A172 (cell line): ENCODE results near the gene TP73. TPM values are rescaled to one million over a fixed set of nuclear protein-coding genes. Genes with fewer than 3 reads are reported as not detected.

ENCODE experiments used
- DNase-seq: peaks from one replicate; pipeline ENCODE4 v3.0.0-alpha.2; 2015; ENCODE audit warnings: low spot score
- total RNA-seq: library from RNA; depleted of rRNA; stranded (reverse); fragments of >200 nt; shearing (Covaris generic); gene quantifications from 2 replicates; pipeline ENCODE4 v1.2.3, GENCODE V29; 2014; rRNA removed

The TP73 gene
- total RNA-seq, 1 experiment from 2014 or later, result 4.7 TPM

DNA sequence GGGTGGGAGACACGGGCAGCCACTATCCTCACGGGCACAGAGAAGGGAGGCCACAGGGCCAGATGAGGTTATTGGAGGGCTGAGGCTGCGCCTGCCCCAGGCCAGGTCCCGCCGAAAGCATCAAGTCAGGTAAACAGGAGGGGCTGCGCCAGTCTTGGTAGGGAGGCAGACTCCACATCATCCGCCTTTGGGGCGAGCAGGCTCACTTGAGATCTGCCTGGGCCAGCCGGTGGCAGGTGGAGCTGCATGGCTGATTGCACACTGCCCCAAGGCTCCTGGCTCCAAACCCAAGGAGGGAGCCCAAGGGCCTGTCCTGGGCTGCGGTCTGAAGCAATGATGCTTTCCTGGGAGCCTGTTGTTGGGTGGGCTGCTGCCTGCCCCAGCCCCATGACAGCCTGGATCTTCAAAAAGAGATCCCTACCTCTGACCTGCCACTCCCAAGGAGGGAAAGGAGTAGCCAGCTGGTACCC is 124.8 kb downstream of the TP73 start:
- DNase-seq, result no peak

DNA sequence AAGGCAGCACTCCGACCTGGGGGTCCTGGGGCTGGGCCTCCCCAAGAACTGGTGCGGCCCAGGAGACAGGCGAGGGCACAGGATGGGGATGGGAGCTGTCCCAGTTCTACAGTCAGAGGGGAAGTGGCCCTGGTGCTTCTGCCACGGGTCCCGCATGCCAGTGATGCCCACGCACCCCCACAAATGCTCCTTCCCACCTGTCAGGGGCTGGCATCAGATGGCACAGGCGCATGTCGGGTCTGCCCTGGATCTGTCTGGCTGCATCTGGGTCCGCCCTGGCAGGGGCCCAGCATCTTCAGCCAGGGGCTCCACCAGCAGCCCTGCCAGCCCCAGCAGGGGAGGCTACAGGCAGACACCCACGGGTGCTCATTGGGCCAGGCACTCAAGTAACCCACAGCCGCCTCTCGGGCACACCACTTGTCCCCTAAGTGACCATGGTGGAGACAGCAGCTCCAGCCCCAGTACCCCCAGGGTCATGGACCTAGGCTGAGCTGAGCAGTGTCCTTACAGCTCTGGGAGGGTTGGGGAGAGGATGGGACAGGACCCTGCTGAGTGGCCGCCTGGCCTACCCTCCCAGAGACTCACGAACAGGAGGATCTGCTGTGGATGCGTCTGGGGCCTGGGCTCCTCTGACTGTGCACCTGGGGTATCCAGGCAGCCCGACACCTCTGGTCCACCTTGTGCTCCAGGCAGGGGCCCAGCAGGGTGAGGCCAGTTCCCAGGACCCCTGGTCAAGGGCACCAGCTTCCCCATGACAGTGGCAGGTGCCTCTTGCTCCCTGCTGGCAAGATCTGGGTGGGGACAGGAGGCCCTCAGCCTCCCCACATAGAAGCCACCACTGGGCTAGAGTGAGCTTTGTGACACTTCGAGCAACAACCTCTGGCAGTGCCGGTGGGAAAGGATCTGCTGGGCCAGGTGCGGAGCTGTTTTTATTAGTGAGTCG is 125.6 kb downstream of the TP73 start:
- DNase-seq, result no peak

DNA sequence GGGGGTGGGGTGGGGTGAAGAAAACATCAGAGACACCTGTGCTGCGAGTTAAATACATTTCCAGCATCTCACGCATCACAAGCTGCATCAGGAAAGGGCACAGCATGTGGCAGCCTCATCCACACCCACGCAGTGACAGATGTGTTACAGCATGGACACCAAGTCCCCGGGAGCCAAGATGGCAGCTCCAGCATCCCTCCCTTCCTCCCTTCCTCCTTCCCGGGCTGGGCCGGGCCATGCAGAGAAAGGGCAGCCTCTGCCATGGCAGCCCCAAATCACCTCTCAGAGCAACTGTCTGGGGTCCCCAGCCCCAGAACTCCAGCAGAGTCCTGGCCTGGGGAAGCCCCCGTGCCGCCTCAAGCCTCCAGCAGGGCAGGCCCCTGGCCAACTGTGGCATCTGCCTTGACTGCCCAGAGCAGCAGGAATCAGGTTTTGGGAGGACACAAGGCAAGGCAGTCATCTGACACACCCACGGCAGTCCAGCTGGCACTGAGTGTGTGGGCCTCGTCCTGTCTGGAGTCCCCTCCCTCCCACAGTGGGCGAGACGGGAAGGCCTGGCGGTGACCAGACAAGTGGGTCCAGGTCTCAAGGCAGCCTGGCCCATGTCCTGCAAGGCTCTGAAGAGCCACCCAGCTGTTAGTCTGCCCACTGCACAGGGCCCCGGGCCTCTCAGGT is 126.4 kb downstream of the TP73 start:
- no peak for DNase-seq

DNA sequence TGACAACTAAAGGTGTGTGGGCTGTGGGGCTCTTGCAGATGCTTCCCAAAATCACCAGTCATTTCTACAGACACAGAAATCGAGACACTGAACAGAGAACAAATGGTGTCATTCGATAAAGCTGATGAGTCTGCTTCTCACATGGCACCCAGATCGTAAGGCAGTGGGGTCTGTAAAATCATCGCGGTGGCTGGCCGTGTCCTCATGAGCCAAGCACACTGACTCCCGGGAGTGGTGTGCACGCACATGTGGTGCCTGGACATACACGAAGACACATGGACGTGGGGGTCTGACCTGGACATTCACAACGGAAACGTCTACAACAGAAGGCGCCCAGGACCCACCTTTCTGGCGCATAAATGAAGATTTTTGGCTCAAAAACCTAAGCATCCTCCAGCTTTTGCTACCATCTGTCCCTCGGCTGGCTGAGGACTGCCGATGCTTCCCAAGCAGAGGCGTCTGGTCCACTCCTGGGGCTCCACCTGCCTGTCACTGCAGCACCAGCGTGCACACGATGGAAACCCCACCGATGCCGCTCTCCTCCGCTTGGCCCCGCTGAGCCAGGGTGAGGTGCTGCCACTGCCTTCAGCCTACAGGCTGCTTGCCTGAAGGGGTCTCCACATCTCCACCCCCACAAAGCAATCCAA is 127.1 kb downstream of the TP73 start:
- no peak for DNase-seq

DNA sequence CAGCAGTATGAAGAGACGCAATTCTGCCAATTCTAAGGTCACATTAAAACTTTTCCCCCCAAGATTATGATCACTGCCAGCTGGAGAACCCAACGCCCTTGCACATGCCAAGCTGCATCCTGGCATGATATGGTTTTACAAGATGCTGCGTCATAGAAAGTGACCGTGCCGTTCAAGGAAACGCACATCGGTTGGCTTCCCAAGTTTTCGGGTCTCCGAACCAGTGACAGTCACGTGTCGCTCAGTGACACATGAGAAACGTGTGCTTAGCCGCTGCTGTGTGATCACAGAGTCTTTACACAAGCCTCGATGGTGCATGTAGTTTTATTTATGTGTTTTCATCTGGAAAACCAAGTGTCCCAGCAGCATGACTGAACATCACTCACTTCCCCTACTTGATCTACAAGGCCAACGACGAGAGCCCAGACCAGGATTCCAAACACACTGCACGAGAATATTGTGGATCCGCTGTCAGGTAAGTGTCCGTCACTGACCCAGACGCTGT is 127.6 kb downstream of the TP73 start:
- DNase-seq, result no peak

DNA sequence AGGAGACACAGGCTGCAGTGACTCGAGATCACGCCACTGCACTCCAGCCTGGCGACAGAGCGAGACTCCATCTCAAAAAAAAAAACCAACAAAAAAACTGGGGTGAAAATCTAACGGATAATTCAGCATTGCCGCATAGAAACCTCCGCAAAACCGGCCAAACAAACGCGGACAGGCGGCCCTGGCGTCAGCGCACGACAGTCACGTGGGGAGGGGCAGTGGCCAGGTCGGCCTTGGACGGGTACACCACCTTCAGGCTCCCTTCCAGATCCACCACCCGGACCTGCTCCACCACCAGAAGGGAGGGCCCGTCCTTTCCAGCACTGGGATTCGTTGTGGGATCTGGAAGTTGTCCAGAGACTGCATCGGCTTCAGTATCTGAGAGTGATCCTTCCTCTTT is 128.6 kb downstream of the TP73 start:
- no peak for DNase-seq

DNA sequence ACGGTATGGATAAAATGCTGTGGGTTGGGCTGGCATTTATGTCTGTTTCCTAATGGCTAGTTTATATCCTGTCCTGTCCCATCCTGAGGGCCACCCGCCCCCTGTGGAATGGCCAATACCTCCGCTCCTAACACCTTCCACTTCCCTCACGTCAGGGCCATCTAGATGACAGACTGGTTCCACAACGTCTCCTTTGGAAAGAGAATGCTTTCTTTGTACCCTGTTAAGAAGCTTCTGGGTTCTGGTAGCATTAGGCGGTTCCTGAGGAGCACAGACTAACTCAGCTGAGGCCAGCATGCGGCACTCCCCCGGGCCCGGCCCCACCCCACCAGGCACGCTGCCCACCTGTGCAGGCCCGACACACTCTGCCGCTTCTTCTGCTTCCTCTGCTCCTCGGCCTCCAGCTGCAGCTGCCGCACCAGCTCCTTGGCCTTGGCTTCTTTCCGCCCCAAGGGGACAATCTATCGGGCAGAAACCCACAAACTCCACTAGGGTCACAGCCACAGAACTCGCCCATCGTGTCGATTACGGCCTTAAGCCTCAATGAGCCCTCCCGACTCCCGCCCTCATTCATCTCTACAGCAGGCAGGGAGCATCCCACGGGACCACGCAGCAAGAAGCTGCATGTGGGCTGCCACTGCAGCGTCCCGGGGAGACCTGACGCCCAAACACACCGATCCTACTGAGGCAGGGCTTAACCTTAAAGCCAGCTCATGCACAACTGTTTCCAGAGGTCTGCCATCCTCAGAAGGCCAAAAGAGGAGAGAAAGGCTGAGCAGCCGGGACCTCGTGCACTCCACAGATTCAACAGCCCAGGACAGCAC is 131.5 kb downstream of the TP73 start:
- DNase-seq, result no peak

DNA sequence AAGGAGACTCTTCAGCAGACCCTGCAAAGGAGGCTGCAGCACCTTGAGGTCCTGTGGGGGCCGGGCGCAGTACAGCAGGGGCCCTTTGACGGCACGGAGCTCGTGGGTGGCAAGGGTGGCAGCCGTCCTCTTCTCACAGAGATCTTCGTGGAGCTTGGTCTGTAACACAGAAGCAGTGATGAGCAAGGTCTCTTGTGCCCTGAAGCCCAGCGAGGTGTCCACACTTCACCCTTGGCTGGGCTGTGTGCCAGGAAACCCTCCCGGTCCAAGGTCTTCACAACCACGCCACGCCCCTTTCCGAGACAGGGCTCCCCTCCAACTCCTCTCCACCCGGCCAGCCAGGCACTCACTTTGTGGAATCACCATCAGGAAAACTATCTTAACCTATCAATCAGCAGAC is 132.7 kb downstream of the TP73 start:
- DNase-seq, result no peak

DNA sequence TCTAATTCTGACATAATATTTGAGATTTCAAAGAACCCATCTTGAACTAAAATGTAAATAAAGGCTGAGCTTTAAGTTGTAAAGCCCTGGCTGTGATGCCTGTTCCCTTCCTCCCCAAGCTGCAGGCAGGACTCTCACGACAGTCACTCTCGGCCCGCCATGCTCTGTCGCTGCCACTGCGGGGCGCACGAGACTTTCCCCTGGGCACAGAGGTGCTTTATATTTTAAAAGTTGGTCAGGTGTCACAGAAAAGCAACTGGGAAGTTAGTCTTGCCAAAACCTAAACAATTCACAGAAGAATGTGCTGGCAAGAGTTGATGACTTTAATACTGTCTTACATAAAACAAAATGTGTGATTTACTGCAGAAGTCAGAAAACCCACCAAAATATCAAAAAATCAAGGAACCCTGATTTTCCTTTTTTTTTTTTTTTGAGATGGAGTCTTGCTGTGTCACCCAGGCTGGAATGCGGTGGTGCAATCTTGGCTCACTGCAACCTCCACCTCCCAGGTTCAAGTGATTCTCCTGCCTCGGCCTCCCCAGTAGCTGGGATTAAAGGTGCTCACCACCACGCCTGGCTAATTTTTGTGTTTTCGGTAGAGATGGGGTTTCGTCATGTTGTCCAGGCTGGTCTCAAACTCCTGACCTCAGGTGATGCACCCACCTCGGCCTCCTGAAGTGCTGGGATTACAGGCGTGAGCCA is 133.3 kb downstream of the TP73 start:
- DNase-seq, result no peak

Other genes starting within 250 kb of the TP73 start
- gene ARHGEF16, start 197.9 kb upstream of the TP73 start, total RNA-seq, result 1.8 and 3.6 TPM in 2 replicates
- 21.7 and 22.4 TPM in 2 replicates for gene MEGF6, start 41.0 kb upstream of the TP73 start, total RNA-seq
- gene TPRG1L, start 27.5 kb upstream of the TP73 start, total RNA-seq, result 6.7 and 9.4 TPM in 2 replicates
- gene WRAP73, start 2.4 kb upstream of the TP73 start, total RNA-seq, result 13.5 and 22.2 TPM in 2 replicates
- gene CCDC27, start 99.9 kb downstream of the TP73 start, total RNA-seq, result not detected in 2 replicates
- not detected in 2 replicates for gene SMIM1, start 120.2 kb downstream of the TP73 start, total RNA-seq
- 26.4 and 29.8 TPM in 2 replicates for gene LRRC47, start 144.0 kb downstream of the TP73 start, total RNA-seq
- 9.0 and 20.7 TPM in 2 replicates for gene CEP104, start 204.7 kb downstream of the TP73 start, total RNA-seq
- gene DFFB, start 205.0 kb downstream of the TP73 start, total RNA-seq, result 3.3 and 5.5 TPM in 2 replicates
- 23.3 and 28.6 TPM in 2 replicates for gene C1orf174, start 247.8 kb downstream of the TP73 start, total RNA-seq